GM19463 (cell line): Measurements from ENCODE around the gene HCFC2.

Source experiments
- ATAC-seq: cut with Tn5 transposase; IDR thresholded peaks from one replicate; pipeline ENCODE4 v1.9.1; 2021; ENCODE audit warnings: mild to moderate bottlenecking, moderate library complexity; ENCODE audit not compliant: unreplicated experiment

The HCFC2 gene

GRCh38 chr12:104152685-104153241, 88.4 kb downstream of the HCFC2 start:
- no peak for ATAC-seq

GRCh38 chr12:104154286-104154685, 90.0 kb downstream of the HCFC2 start:
- ATAC-seq = no peak

GRCh38 chr12:104154806-104155205, 90.5 kb downstream of the HCFC2 start:
- no peak for ATAC-seq
